Endothelial cell of umbilical vein (primary cell): ENCODE measurements around the gene PDSS2.

ENCODE experiments used
- POLR2AphosphoS5 ChIP-seq: IDR thresholded peaks from 2 replicates; pipeline ENCODE4 v1.6.1; 2012; ENCODE audit warnings: low read depth, mild to moderate bottlenecking, control low read depth, low read length, moderate library complexity; ENCODE audit not compliant: insufficient read depth
- TF ChIP-seq, protein P1 (sequence below), 2 donors: IDR thresholded peaks; 1 replicate in 1 of 2; 2 replicates in 1 of 2; pipeline ENCODE4 v1.5.1; 2011; ENCODE audit warnings: low read length in 2 of 2, mild to moderate bottlenecking in 2 of 2, moderate library complexity in 2 of 2, control low read depth in 1 of 2, inconsistent platforms in 1 of 2, low read depth in 1 of 2; ENCODE audit not compliant: insufficient read depth in 1 of 2; ENCODE audit errors: extremely low read depth in 1 of 2
- TF ChIP-seq, protein P2 (sequence below): IDR thresholded peaks from 2 replicates; pipeline ENCODE4 v1.6.1; 2011; ENCODE audit not compliant: insufficient read depth, insufficient read length

DNA sequence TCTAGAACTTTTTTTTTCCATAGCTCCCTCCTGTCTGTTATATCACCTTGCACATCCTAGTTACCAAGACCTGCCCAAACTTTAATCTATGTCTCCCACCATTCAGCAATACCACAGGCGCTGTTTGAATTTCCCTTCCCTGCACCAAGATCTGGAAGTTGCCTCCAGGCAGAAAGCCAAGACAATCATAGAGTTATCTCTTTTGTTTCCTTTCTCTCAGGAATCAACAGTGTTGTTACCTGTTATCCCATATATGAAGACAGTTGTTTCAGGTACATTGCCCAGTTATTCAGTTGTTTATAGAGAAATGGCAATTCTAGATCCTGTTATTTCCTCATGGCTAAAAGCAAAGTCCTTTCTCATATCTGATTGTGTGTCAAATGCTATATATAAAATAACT, 63.2 kb downstream of the PDSS2 start:
- TF ChIP-seq, protein P1, sequence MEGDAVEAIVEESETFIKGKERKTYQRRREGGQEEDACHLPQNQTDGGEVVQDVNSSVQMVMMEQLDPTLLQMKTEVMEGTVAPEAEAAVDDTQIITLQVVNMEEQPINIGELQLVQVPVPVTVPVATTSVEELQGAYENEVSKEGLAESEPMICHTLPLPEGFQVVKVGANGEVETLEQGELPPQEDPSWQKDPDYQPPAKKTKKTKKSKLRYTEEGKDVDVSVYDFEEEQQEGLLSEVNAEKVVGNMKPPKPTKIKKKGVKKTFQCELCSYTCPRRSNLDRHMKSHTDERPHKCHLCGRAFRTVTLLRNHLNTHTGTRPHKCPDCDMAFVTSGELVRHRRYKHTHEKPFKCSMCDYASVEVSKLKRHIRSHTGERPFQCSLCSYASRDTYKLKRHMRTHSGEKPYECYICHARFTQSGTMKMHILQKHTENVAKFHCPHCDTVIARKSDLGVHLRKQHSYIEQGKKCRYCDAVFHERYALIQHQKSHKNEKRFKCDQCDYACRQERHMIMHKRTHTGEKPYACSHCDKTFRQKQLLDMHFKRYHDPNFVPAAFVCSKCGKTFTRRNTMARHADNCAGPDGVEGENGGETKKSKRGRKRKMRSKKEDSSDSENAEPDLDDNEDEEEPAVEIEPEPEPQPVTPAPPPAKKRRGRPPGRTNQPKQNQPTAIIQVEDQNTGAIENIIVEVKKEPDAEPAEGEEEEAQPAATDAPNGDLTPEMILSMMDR (IDR thresholded peaks at IDR 0.05; ENCODE audit: extremely low read depth in 1 of 2, insufficient read depth in 1 of 2, low read depth in 1 of 2, low read length in 2 of 2) = no peak
- no peak for TF ChIP-seq POLR2AphosphoS5
- TF ChIP-seq, protein P2, sequence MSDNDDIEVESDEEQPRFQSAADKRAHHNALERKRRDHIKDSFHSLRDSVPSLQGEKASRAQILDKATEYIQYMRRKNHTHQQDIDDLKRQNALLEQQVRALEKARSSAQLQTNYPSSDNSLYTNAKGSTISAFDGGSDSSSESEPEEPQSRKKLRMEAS = no peak
